Measurements from ENCODE around the gene SLC30A2. TPM values are rescaled to one million over a fixed set of nuclear protein-coding genes. Genes with fewer than 3 reads are reported as not detected.

SLC30A2 gene
- total and polyA plus RNA-seq, 9 of the 15 experiments (the other 6 are each of a cell fraction or from before 2014, with no cell fraction given), result 0.01 to 0.18 (median 0.06) TPM; not detected in 3

GRCh38 chr1:26082020-26082350, 36.1 kb upstream of the SLC30A2 start (continued):
- TF ChIP-seq MTA2 (IDR thresholded peaks at IDR 0.05; ENCODE audit: low read depth) (no peak), ZNF253 (CRISPR knock-in tag; conservative IDR thresholded peaks at IDR 0.05) (no peak), TEAD2 (tag; IDR thresholded peaks at IDR 0.05) (no peak), HOXB6 (CRISPR knock-in tag; IDR thresholded peaks at IDR 0.05; ENCODE audit: borderline replicate concordance) (no peak), ZNF174 (CRISPR knock-in tag; IDR thresholded peaks at IDR 0.05) (no peak), SMARCB1 (IDR thresholded peaks at IDR 0.05; ENCODE audit: insufficient read length, low read depth) (no peak), SRSF7 (optimal IDR thresholded peaks at IDR 0.05; ENCODE audit: low read depth, low read length) (no peak), TAL1 (IDR thresholded peaks at IDR 0.05) (peak; percentile 53; the same call in 1 of the 2 replicates), ZC3H11A (IDR thresholded peaks at IDR 0.05; ENCODE audit: low read depth, low read length) (no peak), NR2C2 (CRISPR knock-in tag; IDR thresholded peaks at IDR 0.05) (no peak), NR2C2 (tag; IDR thresholded peaks at IDR 0.05) (peak; percentile 29; the same call in 1 of the 2 replicates), TCF3 (CRISPR knock-in tag; IDR thresholded peaks at IDR 0.05) (peak; percentile 56; the same call in 1 of the 2 replicates), ZNF717 (CRISPR knock-in tag; IDR thresholded peaks at IDR 0.05) (no peak), CBFA2T2 (conservative IDR thresholded peaks at IDR 0.05) (peak; percentile 63), EP300 (IDR thresholded peaks at IDR 0.05; ENCODE audit: low read length) (peak; percentile 23; the same call in 1 of the 2 replicates), ZKSCAN1 (IDR thresholded peaks at IDR 0.05; ENCODE audit: low read depth, low read length) (peak; percentile 79), CGGBP1 (CRISPR knock-in tag; IDR thresholded peaks at IDR 0.05) (no peak), ZZZ3 (IDR thresholded peaks at IDR 0.05) (no peak), JUNB (CRISPR knock-in tag; conservative IDR thresholded peaks at IDR 0.05) (no peak), NR2C1 (IDR thresholded peaks at IDR 0.05) (peak; percentile 64; the same call in 1 of the 2 replicates), NR2C1 (tag; IDR thresholded peaks at IDR 0.05) (0 out of 2 replicates have a peak, but pooled peaks have one; percentile 37), POLR2AphosphoS2 (IDR thresholded peaks at IDR 0.05; ENCODE audit: low read length) (no peak)
- TF ChIP-seq, protein P1, sequence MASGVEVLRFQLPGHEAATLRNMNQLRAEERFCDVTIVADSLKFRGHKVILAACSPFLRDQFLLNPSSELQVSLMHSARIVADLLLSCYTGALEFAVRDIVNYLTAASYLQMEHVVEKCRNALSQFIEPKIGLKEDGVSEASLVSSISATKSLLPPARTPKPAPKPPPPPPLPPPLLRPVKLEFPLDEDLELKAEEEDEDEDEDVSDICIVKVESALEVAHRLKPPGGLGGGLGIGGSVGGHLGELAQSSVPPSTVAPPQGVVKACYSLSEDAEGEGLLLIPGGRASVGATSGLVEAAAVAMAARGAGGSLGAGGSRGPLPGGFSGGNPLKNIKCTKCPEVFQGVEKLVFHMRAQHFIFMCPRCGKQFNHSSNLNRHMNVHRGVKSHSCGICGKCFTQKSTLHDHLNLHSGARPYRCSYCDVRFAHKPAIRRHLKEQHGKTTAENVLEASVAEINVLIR (CRISPR knock-in tag; IDR thresholded peaks at IDR 0.05), result no peak
- TF ChIP-seq, protein P2, sequence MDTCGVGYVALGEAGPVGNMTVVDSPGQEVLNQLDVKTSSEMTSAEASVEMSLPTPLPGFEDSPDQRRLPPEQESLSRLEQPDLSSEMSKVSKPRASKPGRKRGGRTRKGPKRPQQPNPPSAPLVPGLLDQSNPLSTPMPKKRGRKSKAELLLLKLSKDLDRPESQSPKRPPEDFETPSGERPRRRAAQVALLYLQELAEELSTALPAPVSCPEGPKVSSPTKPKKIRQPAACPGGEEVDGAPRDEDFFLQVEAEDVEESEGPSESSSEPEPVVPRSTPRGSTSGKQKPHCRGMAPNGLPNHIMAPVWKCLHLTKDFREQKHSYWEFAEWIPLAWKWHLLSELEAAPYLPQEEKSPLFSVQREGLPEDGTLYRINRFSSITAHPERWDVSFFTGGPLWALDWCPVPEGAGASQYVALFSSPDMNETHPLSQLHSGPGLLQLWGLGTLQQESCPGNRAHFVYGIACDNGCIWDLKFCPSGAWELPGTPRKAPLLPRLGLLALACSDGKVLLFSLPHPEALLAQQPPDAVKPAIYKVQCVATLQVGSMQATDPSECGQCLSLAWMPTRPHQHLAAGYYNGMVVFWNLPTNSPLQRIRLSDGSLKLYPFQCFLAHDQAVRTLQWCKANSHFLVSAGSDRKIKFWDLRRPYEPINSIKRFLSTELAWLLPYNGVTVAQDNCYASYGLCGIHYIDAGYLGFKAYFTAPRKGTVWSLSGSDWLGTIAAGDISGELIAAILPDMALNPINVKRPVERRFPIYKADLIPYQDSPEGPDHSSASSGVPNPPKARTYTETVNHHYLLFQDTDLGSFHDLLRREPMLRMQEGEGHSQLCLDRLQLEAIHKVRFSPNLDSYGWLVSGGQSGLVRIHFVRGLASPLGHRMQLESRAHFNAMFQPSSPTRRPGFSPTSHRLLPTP (IDR thresholded peaks at IDR 0.05; ENCODE audit: borderline replicate concordance, extremely low read depth, insufficient read length), result peak; percentile 18
- TF ChIP-seq, protein P3, sequence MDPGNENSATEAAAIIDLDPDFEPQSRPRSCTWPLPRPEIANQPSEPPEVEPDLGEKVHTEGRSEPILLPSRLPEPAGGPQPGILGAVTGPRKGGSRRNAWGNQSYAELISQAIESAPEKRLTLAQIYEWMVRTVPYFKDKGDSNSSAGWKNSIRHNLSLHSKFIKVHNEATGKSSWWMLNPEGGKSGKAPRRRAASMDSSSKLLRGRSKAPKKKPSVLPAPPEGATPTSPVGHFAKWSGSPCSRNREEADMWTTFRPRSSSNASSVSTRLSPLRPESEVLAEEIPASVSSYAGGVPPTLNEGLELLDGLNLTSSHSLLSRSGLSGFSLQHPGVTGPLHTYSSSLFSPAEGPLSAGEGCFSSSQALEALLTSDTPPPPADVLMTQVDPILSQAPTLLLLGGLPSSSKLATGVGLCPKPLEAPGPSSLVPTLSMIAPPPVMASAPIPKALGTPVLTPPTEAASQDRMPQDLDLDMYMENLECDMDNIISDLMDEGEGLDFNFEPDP (CRISPR knock-in tag; IDR thresholded peaks at IDR 0.05), result no peak
